Upper lobe of left lung (tissue), 4 donors: ENCODE measurements around the gene PRKN.

Experiments used
- CTCF ChIP-seq, 6 experiments: fragments of 450-650 bp in 4 of 6; fragments of 200-600 bp in 2 of 6; sonication (generic) in 2 of 6; IDR thresholded peaks; one replicate each; pipeline ENCODE4 v1.5.1; 2016 to 2019; ENCODE audit warnings: antibody characterized with exemption in 6 of 6
- EP300 ChIP-seq, 4 donors: sonication (generic); formaldehyde crosslinking; IDR thresholded peaks; one replicate each; pipeline ENCODE4 v1.5.1; 2017; ENCODE audit warnings: antibody characterized with exemption in 4 of 4, control low read depth in 2 of 4
- POLR2A ChIP-seq, 4 donors: fragments of 450-650 bp; IDR thresholded peaks; one replicate each; pipeline ENCODE4 v1.5.1; 2016 to 2017; ENCODE audit warnings: antibody characterized with exemption in 4 of 4, mild to moderate bottlenecking in 2 of 4

- TF ChIP-seq CTCF (IDR thresholded peaks at IDR 0.05): no peak
- TF ChIP-seq EP300 (IDR thresholded peaks at IDR 0.05): no peak
- no peak for TF ChIP-seq POLR2A (IDR thresholded peaks at IDR 0.05)
Observed at GRCh38 chr6:162777091-162777490, 49.5 kb upstream of the PRKN start.
